K562 (cell line): ENCODE measurements around the gene MAPKAPK3. TPM values are rescaled to one million over a fixed set of nuclear protein-coding genes. Genes with fewer than 3 reads are reported as not detected.

Experiments
- ATAC-seq: fragments of 200-7000 bp; cut with Tn5 transposase; 3 replicates; pipeline ENCODE4 v1.9.1; 2020; ENCODE audit warnings: moderate library complexity
- BruUV-seq: library from RNA; stranded (reverse); fragments of 400-500 nt; replicated peaks from 2 replicates; lab custom pipeline; 2021; lab: Mats Ljungman, UMichigan
- CTCF ChIA-PET: fragments of 300-600 bp; formaldehyde crosslinking; extraction: SDS; loops from one replicate; lab custom pipeline; 2021; ENCODE audit warnings: low intra/inter-chr PET ratio; lab: Yijun Ruan, JAX
- POLR2A ChIA-PET: fragments of 300-600, 350-650 bp; sonication (Branson Sonifier 250); formaldehyde crosslinking; extraction: SDS; loops from one replicate; lab custom pipeline; 2021; ENCODE audit warnings: antibody characterized with exemption, inconsistent platforms; lab: Yijun Ruan, JAX
- DNase-seq, 4 experiments: peaks; one replicate each; pipeline versions ENCODE4 v3.0.0 to v3.0.0-alpha.2; 2011 to 2018; ENCODE audit warnings: low spot score in 3 of 4, mixed read lengths in 3 of 4; ENCODE audit errors: extremely low read depth in 1 of 4
- FAIRE-seq: peaks from 2 replicates; lab custom pipeline; 2011; peaks lifted over from hg19 to GRCh38; lab: Jason Lieb, UNC
- H2AFZ ChIP-seq: 2 replicates; pipeline ENCODE4 v1.6.0; 2011; ENCODE audit warnings: low read depth, low read length, control low read depth, inconsistent platforms
- H3K27ac ChIP-seq: fragments of 200-600 bp; 3 replicates; pipeline ENCODE4 v1.8.0; 2011; ENCODE audit warnings: low read depth, mild to moderate bottlenecking, control low read depth, inconsistent platforms, low read length, moderate library complexity, mixed read lengths; ENCODE audit errors: extremely low read depth
- H3K27me3 ChIP-seq, 2 experiments: fragments of 300-600 bp in 1 of 2; 2 replicates in 1 of 2; 3 replicates in 1 of 2; pipeline versions ENCODE4 v1.6.0 to v1.8.0; 2011; ENCODE audit warnings: inconsistent platforms in 2 of 2, low read length in 2 of 2, mild to moderate bottlenecking in 1 of 2, mixed read lengths in 1 of 2, moderate library complexity in 1 of 2; ENCODE audit not compliant: control insufficient read depth in 2 of 2, insufficient read depth in 2 of 2
- H3K36me3 ChIP-seq: fragments of 300-600 bp; 3 replicates; pipeline ENCODE4 v1.8.0; 2011; ENCODE audit warnings: mild to moderate bottlenecking, low read length, inconsistent platforms; ENCODE audit not compliant: control insufficient read depth, insufficient read depth
- H3K4me1 ChIP-seq, 2 experiments: fragments of 200-600 bp in 1 of 2; replicated peaks in 1 of 2; 2 replicates in 1 of 2; 3 replicates in 1 of 2; pipeline versions ENCODE4 v1.5.1 to v1.8.0; 2011; ENCODE audit warnings: inconsistent platforms in 2 of 2, low read length in 2 of 2, mild to moderate bottlenecking in 1 of 2, mixed read lengths in 1 of 2, moderate library complexity in 1 of 2; ENCODE audit not compliant: control insufficient read depth in 2 of 2, insufficient read depth in 2 of 2
- H3K4me2 ChIP-seq: 2 replicates; pipeline ENCODE4 v1.6.1; 2011; ENCODE audit warnings: low read length, control low read depth, inconsistent platforms, mixed read lengths; ENCODE audit not compliant: insufficient read depth
- H3K4me3 ChIP-seq: fragments of 200-600 bp; sonication (generic), shearing (Covaris generic); 2 replicates; pipeline ENCODE4 v1.5.1; 2016; ENCODE audit warnings: control low read depth, inconsistent platforms
- H3K79me2 ChIP-seq: fragments of 200-600 bp; 3 replicates; pipeline ENCODE4 v1.8.0; 2011; ENCODE audit warnings: low read length, inconsistent platforms; ENCODE audit not compliant: control insufficient read depth, insufficient read depth
- H3K9ac ChIP-seq, 2 experiments: 2 replicates each; pipeline versions ENCODE4 v1.6.0 to v1.6.1; 2011; ENCODE audit warnings: low read depth in 2 of 2, low read length in 2 of 2, control low read depth in 1 of 2, inconsistent platforms in 1 of 2, mild to moderate bottlenecking in 1 of 2, mixed read lengths in 1 of 2; ENCODE audit not compliant: insufficient read depth in 1 of 2
- H3K9me1 ChIP-seq: one replicate; pipeline ENCODE4 v1.6.0; 2011; ENCODE audit warnings: inconsistent platforms, mild to moderate bottlenecking, low read length, moderate library complexity; ENCODE audit not compliant: control insufficient read depth, insufficient read depth
- H3K9me3 ChIP-seq: replicated peaks from 2 replicates; pipeline ENCODE4 v1.5.1; 2011; ENCODE audit warnings: low read depth, low read length, inconsistent platforms; ENCODE audit not compliant: control insufficient read depth, insufficient read depth
- H4K20me1 ChIP-seq: replicated peaks from 2 replicates; pipeline ENCODE4 v1.6.1; 2011; ENCODE audit warnings: low read length, inconsistent platforms, mixed read lengths; ENCODE audit not compliant: control insufficient read depth, insufficient read depth
- CREB3 ChIP-seq: fragments of 450-650 bp; conservative IDR thresholded peaks from 2 replicates; pipeline ENCODE4 v1.6.1; 2016; ENCODE audit warnings: missing genetic modification characterization, low read depth, mild to moderate bottlenecking, missing compliant biosample characterization, moderate library complexity
- EWSR1 ChIP-seq: fragments of 450-650 bp; IDR thresholded peaks from 2 replicates; pipeline ENCODE4 v1.6.1; 2018; ENCODE audit warnings: borderline replicate concordance, mild to moderate bottlenecking, low read depth, moderate library complexity; ENCODE audit not compliant: partially characterized antibody
- TBL1XR1 ChIP-seq, 2 experiments: IDR thresholded peaks; 2 replicates each; pipeline ENCODE4 v1.6.1; 2012; ENCODE audit warnings: improper control_type of control experiment in 2 of 2, low read length in 2 of 2, mild to moderate bottlenecking in 1 of 2
- TFAM ChIP-seq: fragments of 250-450 bp; sonication (Bioruptor Pico); conservative IDR thresholded peaks from 2 replicates; pipeline ENCODE4 v1.5.0; 2021; ENCODE audit warnings: mild to moderate bottlenecking, moderate library complexity
- ZNF146 ChIP-seq: IDR thresholded peaks from one replicate; pipeline ENCODE4 v1.6.1; 2018; ENCODE audit warnings: missing compliant biosample characterization; ENCODE audit not compliant: unreplicated experiment
- WGBS: fragments of 100-300 bp; shearing (Covaris generic); methylation state at CpG from one replicate; pipeline ENCODE4 v1.1.6; 2016; ENCODE audit warnings: low coverage, mixed read lengths; ENCODE audit not compliant: insufficient coverage; ENCODE audit errors: missing lambda C conversion rate; 5-methylcytosine and 5-hydroxymethylcytosine counted together
- in situ Hi-C: fragments of 300-500 bp; cut with MboI; formaldehyde crosslinking; loops from 4 replicates; pipeline ENCODE4 v1.15.0; 2018; ENCODE audit warnings: inconsistent platforms, mixed read lengths
- intact Hi-C: fragments of 100-400 bp; cut with micrococcal nuclease; formaldehyde crosslinking; loops from 2 replicates; pipeline ENCODE4 v1.14.2; 2022
- polyA plus RNA-seq, 8 experiments: library from polyadenylated mRNA; depleted of rRNA in 4 of 8; stranded (reverse) in 5 of 8; unstranded in 3 of 8; fragments of >200 nt; fragmentation: Nextera tagmentation in 2 of 8; fragmentation: Illumina TruSeq in 1 of 8; extraction: Ambion mirVana in 2 of 8; extraction: Trizol in 1 of 8; gene quantifications; 2 replicates each; pipeline versions ENCODE4 v1.2.1 to v1.2.3, GENCODE V29; 2011 to 2014; ENCODE audit warnings: inconsistent platforms in 1 of 8, missing spikeins in 1 of 8
- total RNA-seq, 7 experiments: library from RNA; depleted of rRNA in 6 of 7; stranded (reverse); fragments of >200 nt in 6 of 7; fragmentation: Illumina TruSeq in 2 of 7; extraction: Trizol in 2 of 7; gene quantifications; 2 replicates each; pipeline versions ENCODE4 v1.2.1 to v1.2.3, GENCODE V29; 2011 to 2021; ENCODE audit warnings: low replicate concordance in 1 of 7

The MAPKAPK3 gene
- total and polyA plus RNA-seq, 9 of the 15 experiments (the other 6 are each of a cell fraction or from before 2014, with no cell fraction given), result 8.0 to 56.4 (median 41.2) TPM

GRCh38 chr3:50582083-50582482 is 34.9 kb upstream of the MAPKAPK3 start:
- ChIA-PET CTCF (no interaction called here), POLR2A (interaction anchor here (0.6 to 1.3 kb wide), 5 partner anchors 10 to 209 kb away, joined by 3 to 4 read pairs (median 3); no protein-coding TSS in a partner anchor)

More at GRCh38 chr3:50582083-50582482, 34.9 kb upstream of the MAPKAPK3 start:
- in situ Hi-C loops, result no loop called here
- H3K79me2 ChIP-seq, result no peaks in the 10 kb centered on the region
- H3K27ac ChIP-seq, result no peak overlapping the region
- H3K4me1 ChIP-seq, result peaks cover 14 to 17% of the 10 kb centered on the region in 2 experiments; a peak in 4 of 5 replicates
- no TSS peak for BruUV-seq
- H3K4me3 ChIP-seq, result no peak overlapping the region
- peak overlapping the region in 1 of 2 experiments; percentile 71; a peak in 1 of 4 replicates for H3K9ac ChIP-seq
- no peaks in the 10 kb centered on the region for H3K27me3 ChIP-seq
- H3K9me1 ChIP-seq, result no peaks in the 10 kb centered on the region
- no peak for DNase-seq
- TF ChIP-seq TBL1XR1 (IDR thresholded peaks at IDR 0.05; ENCODE audit: low read length in 2 of 2), result no peak
- no peak for TF ChIP-seq TFAM (CRISPR knock-in tag)
- no peak for TF ChIP-seq CREB3
- no peak for TF ChIP-seq EWSR1
- TF ChIP-seq ZNF146 (CRISPR knock-in tag), result no peak
- no peaks in the 10 kb centered on the region for H4K20me1 ChIP-seq
- intact Hi-C loops, result no loop called here
- H3K36me3 ChIP-seq, result peaks cover 54% of the 10 kb centered on the region; the same call in 2 of the 3 replicates
- no peak for FAIRE-seq
- no peak overlapping the region for H2AFZ ChIP-seq
- H3K9me3 ChIP-seq, result no peaks in the 10 kb centered on the region
- no peak overlapping the region for H3K4me2 ChIP-seq
- no peak for ATAC-seq
- WGBS, result 74% methylated on average over 8 of the region's 9 CpGs
